Measurements from ENCODE around the gene UAP1.

The UAP1 gene

GRCh38 chr1:162561616-162562469 is at the start of gene UAP1:
Gene UAP1 (plus strand): TSS chr1:162561722. CDS start chr1:162566069, 4,347 bp downstream.
- no peaks in the 10 kb centered on the region for H3K9me3 ChIP-seq (ENCODE audit: severe bottlenecking)
- H3K4me3 ChIP-seq (ENCODE audit: low read depth, low read length): peak within 1 kb of the TSS; percentile 76
- DNase-seq: no peak
- no peaks in the 10 kb centered on the region for H3K27me3 ChIP-seq (ENCODE audit: insufficient read depth, low read depth, severe bottlenecking)
- TF ChIP-seq CTCF (IDR thresholded peaks at IDR 0.05; ENCODE audit: low read depth, low read length): no peak
- peaks cover 15% of the 10 kb centered on the region for H3K36me3 ChIP-seq
- peak within 1 kb of the TSS; percentile 86 for H3K27ac ChIP-seq

GRCh38 chr1:162527314-162527713 is 34.2 kb upstream of the UAP1 start:
- Histone ChIP-seq H3K27me3 (ENCODE audit: insufficient read depth, low read depth, severe bottlenecking) (no peaks in the 10 kb centered on the region), H3K4me3 (ENCODE audit: low read depth, low read length) (no peak overlapping the region), H3K27ac (no peak overlapping the region), H3K36me3 (peaks cover 35% of the 10 kb centered on the region), H3K9me3 (ENCODE audit: severe bottlenecking) (no peaks in the 10 kb centered on the region)
- no peak for TF ChIP-seq CTCF (IDR thresholded peaks at IDR 0.05; ENCODE audit: low read depth, low read length)
- DNase-seq: no peak

DNA sequence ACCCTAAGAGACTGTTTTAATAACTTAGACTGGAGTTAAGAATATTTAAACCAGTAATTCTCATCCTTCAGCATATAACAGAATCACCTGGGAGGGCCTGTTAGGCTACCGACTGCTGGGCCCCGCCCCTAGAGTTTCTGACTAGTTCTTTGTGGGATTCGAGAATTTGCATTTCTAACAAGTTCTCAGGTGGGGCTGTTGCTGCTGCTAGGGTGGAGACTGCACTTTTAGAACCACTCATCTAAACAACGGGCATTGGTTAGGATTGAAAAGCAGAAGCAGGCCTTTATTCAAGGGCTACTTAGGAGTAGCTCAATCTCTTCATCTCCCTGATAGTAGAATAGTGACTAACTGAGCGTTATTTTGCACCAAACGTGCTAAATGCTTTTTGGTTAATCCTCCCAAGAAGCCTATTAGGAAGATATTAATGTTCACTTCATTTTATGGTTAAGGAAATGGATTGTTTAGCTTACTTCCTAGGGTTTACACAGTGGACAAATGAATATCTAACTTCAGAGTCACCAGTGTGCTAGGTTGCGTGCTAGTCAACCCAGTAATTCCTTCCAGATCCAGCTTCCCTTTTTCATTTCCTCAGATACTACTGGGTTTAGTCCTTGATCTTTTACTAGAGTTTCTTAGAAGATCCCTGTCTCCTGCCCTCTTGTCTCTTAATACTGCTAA is 31.1 kb upstream of the UAP1 start:
- Histone ChIP-seq H3K27me3 (ENCODE audit: insufficient read depth, low read depth, severe bottlenecking) (no peaks in the 10 kb centered on the region), H3K36me3 (peaks cover 4% of the 10 kb centered on the region; the same call in 1 of the 2 replicates), H3K4me3 (ENCODE audit: low read depth, low read length) (no peak overlapping the region), H3K27ac (no peak overlapping the region), H3K9me3 (ENCODE audit: severe bottlenecking) (no peaks in the 10 kb centered on the region)
- DNase-seq: no peak
- TF ChIP-seq CTCF (IDR thresholded peaks at IDR 0.05; ENCODE audit: low read depth, low read length): no peak

DNA sequence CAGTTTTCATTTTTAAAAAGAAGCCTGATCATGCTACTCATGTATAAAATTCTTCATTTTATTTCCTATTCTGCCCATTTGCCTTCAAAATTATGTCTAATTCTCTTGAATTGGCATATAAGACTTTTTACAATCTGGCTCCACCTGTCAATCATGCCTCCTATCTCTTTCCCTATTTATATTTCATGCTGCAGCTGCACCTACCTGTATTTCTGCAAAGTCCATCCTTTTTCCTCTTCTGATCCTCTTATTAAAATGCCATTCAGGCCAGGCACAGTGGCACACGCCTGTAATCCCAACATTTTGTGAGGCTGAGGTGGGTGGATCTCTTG is 30.6 kb upstream of the UAP1 start:
- H3K9me3 ChIP-seq (ENCODE audit: severe bottlenecking): no peaks in the 10 kb centered on the region
- no peak for TF ChIP-seq CTCF (IDR thresholded peaks at IDR 0.05; ENCODE audit: low read depth, low read length)
- H3K27me3 ChIP-seq (ENCODE audit: insufficient read depth, low read depth, severe bottlenecking): no peaks in the 10 kb centered on the region
- no peak overlapping the region for H3K4me3 ChIP-seq (ENCODE audit: low read depth, low read length)
- no peak for DNase-seq
- peaks cover 4% of the 10 kb centered on the region; the same call in 1 of the 2 replicates for H3K36me3 ChIP-seq
- H3K27ac ChIP-seq: no peak overlapping the region

GRCh38 chr1:162535501-162535900 is 26.0 kb upstream of the UAP1 start:
- Histone ChIP-seq H3K4me3 (ENCODE audit: low read depth, low read length) (no peak overlapping the region), H3K27me3 (ENCODE audit: insufficient read depth, low read depth, severe bottlenecking) (no peaks in the 10 kb centered on the region), H3K9me3 (ENCODE audit: severe bottlenecking) (no peaks in the 10 kb centered on the region), H3K36me3 (no peaks in the 10 kb centered on the region), H3K27ac (no peak overlapping the region)
- no peak for DNase-seq
- no peak for TF ChIP-seq CTCF (IDR thresholded peaks at IDR 0.05; ENCODE audit: low read depth, low read length)

Data from WERI-Rb-1 (cell line).